GM19099 (cell line): ENCODE results near the gene MAP3K8.

ENCODE experiments used
- POLR2A ChIP-seq: IDR thresholded peaks from 3 replicates; pipeline ENCODE4 v1.6.1; 2011; ENCODE audit warnings: low read depth; ENCODE audit not compliant: insufficient read length; ENCODE audit errors: extremely low read depth

The MAP3K8 gene

DNA sequence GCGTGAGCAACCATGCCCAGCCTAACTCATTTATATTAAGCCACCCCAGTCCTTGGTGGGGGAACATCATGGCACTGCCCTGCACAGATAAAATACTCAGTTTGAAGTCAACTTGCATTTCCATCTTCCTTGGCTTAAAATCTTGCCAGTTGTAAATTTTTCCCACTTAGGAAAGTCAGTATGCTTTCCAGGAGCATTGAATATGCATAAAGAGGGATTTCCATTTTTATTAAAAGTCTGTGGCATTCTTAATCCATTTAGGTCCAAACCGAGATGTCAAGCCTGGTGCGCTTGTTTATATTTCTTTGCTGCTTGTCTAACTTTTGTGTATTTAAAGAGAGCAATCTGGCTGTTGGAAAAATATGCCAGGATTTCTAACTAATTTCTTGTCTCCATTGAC lies 26.1 kb downstream of the MAP3K8 start:
- TF ChIP-seq POLR2A, result no peak

- TF ChIP-seq POLR2A, result no peak
Measured at GRCh38 chr10:30462513-30462912, 28.5 kb downstream of the MAP3K8 start.

GRCh38 chr10:30463944-30464451 lies 30.0 kb downstream of the MAP3K8 start:
- no peak for TF ChIP-seq POLR2A

GRCh38 chr10:30464675-30465074 lies 30.7 kb downstream of the MAP3K8 start:
- TF ChIP-seq POLR2A, result no peak

DNA sequence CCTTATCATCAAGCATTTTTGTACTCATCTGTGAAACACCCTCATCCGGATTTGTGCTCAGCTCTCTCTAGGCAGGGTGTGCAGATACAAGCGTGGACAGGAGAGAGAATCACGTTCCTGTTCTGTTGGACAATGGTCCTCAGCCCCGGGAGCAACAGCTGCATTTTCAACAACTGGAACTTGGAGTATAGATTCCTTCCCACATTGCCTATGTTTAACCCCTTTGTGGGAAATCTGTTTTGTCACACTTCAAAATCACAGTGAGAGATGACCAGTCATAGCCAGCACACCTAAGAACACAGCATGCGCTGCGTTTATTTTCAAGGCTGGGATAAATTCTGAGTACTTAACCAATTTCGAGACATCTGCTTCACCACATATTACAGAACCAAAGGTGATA lies 32.5 kb downstream of the MAP3K8 start:
- TF ChIP-seq POLR2A, result no peak

- no peak for TF ChIP-seq POLR2A
Measured at GRCh38 chr10:30467651-30468338, 33.8 kb downstream of the MAP3K8 start.

GRCh38 chr10:30472414-30473155 lies 38.6 kb downstream of the MAP3K8 start:
- no peak for TF ChIP-seq POLR2A

GRCh38 chr10:30476511-30477155 lies 42.6 kb downstream of the MAP3K8 start:
- no peak for TF ChIP-seq POLR2A

GRCh38 chr10:30481603-30482002 lies 47.6 kb downstream of the MAP3K8 start:
- TF ChIP-seq POLR2A, result no peak

- TF ChIP-seq POLR2A, result no peak
Measured at GRCh38 chr10:30488316-30488715, 54.3 kb downstream of the MAP3K8 start.

GRCh38 chr10:30489346-30489745 lies 55.4 kb downstream of the MAP3K8 start:
- no peak for TF ChIP-seq POLR2A

GRCh38 chr10:30490289-30491000 lies 56.5 kb downstream of the MAP3K8 start:
- no peak for TF ChIP-seq POLR2A

DNA sequence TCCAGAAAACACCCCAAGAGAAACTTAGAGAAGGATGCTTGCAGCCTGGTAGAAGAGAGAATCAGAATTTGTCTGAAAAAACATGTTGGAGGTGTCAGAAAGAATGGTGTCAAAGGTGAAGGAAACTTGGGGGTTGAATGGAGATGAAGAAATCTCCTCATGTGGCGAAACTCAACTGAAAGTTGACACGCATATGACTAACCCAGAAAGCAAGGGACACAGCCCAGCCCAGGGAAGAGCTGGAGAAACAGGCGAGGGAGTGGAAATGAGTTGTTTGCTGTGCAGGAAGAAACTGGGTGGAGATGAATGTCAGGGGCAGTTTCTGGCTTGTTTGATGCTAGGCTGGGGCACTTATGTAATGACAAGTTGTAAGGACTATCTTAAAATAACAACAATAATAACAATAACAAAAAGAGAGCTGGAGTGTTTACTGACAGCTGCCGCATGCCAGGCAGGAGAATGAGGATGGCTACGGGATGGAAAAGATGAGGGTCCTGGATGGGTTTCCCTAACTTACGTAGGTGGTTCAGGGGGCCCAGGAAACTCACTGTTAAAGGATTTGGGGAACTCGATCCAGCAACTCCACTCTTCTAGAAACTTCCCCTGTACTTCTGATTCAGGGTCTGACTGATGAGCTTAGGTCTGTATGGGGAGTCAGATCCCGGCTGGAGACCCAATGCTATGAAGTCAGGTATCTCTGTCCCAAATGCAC lies 57.4 kb downstream of the MAP3K8 start:
- no peak for TF ChIP-seq POLR2A

GRCh38 chr10:30491916-30492515 lies 58.0 kb downstream of the MAP3K8 start:
- TF ChIP-seq POLR2A, result no peak
